Panc1 (cell line): Measurements from ENCODE around the gene SDK2.

Source experiments
- POLR2AphosphoS5 ChIP-seq: IDR thresholded peaks from 2 replicates; pipeline ENCODE4 v1.6.1; 2012; ENCODE audit warnings: mild to moderate bottlenecking, low read depth, low read length, moderate library complexity
- SIN3A ChIP-seq: IDR thresholded peaks from 2 replicates; pipeline ENCODE4 v1.6.1; 2012; ENCODE audit warnings: low read depth, mild to moderate bottlenecking, low read length, moderate library complexity, borderline replicate concordance; ENCODE audit not compliant: insufficient read depth
- TF ChIP-seq, protein P1 (sequence below): fragments of 450-650 bp; IDR thresholded peaks from 2 replicates; pipeline ENCODE4 v1.5.1; 2017; ENCODE audit warnings: mild to moderate bottlenecking
- TF ChIP-seq, protein P2 (sequence below), 2 experiments: IDR thresholded peaks; 2 replicates each; pipeline ENCODE4 v1.6.1; 2011 to 2012; ENCODE audit warnings: low read depth in 2 of 2, control low read depth in 1 of 2, low read length in 1 of 2, mild to moderate bottlenecking in 1 of 2, moderate library complexity in 1 of 2; ENCODE audit not compliant: insufficient read depth in 1 of 2

GRCh38 chr17:73288534-73289302 lies 355.5 kb downstream of the SDK2 start:
- TF ChIP-seq, protein P1, sequence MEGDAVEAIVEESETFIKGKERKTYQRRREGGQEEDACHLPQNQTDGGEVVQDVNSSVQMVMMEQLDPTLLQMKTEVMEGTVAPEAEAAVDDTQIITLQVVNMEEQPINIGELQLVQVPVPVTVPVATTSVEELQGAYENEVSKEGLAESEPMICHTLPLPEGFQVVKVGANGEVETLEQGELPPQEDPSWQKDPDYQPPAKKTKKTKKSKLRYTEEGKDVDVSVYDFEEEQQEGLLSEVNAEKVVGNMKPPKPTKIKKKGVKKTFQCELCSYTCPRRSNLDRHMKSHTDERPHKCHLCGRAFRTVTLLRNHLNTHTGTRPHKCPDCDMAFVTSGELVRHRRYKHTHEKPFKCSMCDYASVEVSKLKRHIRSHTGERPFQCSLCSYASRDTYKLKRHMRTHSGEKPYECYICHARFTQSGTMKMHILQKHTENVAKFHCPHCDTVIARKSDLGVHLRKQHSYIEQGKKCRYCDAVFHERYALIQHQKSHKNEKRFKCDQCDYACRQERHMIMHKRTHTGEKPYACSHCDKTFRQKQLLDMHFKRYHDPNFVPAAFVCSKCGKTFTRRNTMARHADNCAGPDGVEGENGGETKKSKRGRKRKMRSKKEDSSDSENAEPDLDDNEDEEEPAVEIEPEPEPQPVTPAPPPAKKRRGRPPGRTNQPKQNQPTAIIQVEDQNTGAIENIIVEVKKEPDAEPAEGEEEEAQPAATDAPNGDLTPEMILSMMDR = no peak
- TF ChIP-seq, protein P2, sequence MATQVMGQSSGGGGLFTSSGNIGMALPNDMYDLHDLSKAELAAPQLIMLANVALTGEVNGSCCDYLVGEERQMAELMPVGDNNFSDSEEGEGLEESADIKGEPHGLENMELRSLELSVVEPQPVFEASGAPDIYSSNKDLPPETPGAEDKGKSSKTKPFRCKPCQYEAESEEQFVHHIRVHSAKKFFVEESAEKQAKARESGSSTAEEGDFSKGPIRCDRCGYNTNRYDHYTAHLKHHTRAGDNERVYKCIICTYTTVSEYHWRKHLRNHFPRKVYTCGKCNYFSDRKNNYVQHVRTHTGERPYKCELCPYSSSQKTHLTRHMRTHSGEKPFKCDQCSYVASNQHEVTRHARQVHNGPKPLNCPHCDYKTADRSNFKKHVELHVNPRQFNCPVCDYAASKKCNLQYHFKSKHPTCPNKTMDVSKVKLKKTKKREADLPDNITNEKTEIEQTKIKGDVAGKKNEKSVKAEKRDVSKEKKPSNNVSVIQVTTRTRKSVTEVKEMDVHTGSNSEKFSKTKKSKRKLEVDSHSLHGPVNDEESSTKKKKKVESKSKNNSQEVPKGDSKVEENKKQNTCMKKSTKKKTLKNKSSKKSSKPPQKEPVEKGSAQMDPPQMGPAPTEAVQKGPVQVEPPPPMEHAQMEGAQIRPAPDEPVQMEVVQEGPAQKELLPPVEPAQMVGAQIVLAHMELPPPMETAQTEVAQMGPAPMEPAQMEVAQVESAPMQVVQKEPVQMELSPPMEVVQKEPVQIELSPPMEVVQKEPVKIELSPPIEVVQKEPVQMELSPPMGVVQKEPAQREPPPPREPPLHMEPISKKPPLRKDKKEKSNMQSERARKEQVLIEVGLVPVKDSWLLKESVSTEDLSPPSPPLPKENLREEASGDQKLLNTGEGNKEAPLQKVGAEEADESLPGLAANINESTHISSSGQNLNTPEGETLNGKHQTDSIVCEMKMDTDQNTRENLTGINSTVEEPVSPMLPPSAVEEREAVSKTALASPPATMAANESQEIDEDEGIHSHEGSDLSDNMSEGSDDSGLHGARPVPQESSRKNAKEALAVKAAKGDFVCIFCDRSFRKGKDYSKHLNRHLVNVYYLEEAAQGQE (IDR thresholded peaks at IDR 0.05; ENCODE audit: insufficient read depth in 1 of 2, low read depth in 2 of 2, low read length in 1 of 2) = no peak
- no peak for TF ChIP-seq SIN3A
- peak; percentile 33; the same call in 1 of the 2 replicates for TF ChIP-seq POLR2AphosphoS5
